ENCODE results near the gene PRKACA.

DNA sequence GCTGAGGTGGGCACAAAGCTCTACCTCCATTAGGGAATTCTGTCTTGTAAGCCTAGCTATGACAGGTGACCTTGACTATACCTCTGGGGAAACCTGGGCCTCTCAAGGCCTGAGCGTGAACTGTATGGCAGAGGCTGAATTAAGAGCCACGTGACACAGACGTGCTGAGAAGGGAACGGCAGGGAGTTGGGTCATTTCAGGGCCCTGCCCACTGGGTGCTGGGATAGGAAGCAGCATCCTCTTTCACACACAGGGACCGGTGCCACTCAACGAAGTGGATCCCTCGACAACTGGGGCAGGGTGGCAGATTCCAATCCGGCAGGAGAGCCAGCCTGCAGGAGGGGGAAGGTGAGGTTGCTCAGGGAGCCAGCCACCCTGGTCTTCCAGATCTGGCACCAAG lies 9.6 kb upstream of the PRKACA start:
- TF ChIP-seq EP300 (IDR thresholded peaks at IDR 0.05) = no peak
- TF ChIP-seq, protein P1, sequence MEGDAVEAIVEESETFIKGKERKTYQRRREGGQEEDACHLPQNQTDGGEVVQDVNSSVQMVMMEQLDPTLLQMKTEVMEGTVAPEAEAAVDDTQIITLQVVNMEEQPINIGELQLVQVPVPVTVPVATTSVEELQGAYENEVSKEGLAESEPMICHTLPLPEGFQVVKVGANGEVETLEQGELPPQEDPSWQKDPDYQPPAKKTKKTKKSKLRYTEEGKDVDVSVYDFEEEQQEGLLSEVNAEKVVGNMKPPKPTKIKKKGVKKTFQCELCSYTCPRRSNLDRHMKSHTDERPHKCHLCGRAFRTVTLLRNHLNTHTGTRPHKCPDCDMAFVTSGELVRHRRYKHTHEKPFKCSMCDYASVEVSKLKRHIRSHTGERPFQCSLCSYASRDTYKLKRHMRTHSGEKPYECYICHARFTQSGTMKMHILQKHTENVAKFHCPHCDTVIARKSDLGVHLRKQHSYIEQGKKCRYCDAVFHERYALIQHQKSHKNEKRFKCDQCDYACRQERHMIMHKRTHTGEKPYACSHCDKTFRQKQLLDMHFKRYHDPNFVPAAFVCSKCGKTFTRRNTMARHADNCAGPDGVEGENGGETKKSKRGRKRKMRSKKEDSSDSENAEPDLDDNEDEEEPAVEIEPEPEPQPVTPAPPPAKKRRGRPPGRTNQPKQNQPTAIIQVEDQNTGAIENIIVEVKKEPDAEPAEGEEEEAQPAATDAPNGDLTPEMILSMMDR (IDR thresholded peaks at IDR 0.05) = no peak
